ENCODE measurements around the gene HSD17B4. TPM values are rescaled to one million over a fixed set of nuclear protein-coding genes. Genes with fewer than 3 reads are reported as not detected.

HSD17B4 gene
- total RNA-seq, 1 donor from 2014 or later, result 115 TPM

Other genes with a start within 250 kb of the HSD17B4 start
- 51.9 and 57.1 TPM in 2 replicates for gene TNFAIP8, start 96.5 kb upstream of the HSD17B4 start, total RNA-seq
- not detected in 2 replicates for gene FAM170A, start 177.1 kb downstream of the HSD17B4 start, total RNA-seq

Measured in bronchial epithelial cell (primary cell).